22Rv1 (cell line): ENCODE results near the gene AGAP2.

ENCODE experiments used
- ZFX ChIP-seq: fragments of 450-650 bp; IDR thresholded peaks from 2 replicates; pipeline ENCODE4 v1.6.1; 2017; ENCODE audit warnings: antibody characterized with exemption, borderline replicate concordance
- TF ChIP-seq, protein P1 (sequence below): fragments of 450-650 bp; IDR thresholded peaks from 2 replicates; pipeline ENCODE4 v1.5.1; 2017; ENCODE audit warnings: mild to moderate bottlenecking

DNA sequence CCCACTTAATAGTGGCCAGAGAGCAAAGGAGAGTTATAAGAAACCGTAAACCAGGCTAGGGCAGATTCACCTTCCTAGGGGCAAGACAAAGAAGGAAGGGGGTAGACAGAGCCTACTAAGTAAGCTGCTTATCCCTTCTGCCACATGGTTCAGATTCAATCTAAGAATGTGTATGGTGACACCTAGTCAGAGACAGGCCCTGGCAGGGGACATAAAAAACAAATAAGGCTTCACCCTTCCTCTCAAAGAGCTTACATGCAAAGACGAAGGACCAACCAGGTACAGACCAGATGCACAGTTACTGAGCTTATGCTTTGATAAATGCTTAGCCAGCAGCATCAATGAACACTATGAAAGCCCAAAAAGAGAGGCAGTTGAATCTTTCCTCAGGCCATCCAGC is 23.9 kb upstream of the AGAP2 start:
- TF ChIP-seq, protein P1, sequence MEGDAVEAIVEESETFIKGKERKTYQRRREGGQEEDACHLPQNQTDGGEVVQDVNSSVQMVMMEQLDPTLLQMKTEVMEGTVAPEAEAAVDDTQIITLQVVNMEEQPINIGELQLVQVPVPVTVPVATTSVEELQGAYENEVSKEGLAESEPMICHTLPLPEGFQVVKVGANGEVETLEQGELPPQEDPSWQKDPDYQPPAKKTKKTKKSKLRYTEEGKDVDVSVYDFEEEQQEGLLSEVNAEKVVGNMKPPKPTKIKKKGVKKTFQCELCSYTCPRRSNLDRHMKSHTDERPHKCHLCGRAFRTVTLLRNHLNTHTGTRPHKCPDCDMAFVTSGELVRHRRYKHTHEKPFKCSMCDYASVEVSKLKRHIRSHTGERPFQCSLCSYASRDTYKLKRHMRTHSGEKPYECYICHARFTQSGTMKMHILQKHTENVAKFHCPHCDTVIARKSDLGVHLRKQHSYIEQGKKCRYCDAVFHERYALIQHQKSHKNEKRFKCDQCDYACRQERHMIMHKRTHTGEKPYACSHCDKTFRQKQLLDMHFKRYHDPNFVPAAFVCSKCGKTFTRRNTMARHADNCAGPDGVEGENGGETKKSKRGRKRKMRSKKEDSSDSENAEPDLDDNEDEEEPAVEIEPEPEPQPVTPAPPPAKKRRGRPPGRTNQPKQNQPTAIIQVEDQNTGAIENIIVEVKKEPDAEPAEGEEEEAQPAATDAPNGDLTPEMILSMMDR = no peak
- no peak for TF ChIP-seq ZFX
